ENCODE results near the gene PEX11A. TPM values are rescaled to one million over a fixed set of nuclear protein-coding genes. Genes with fewer than 3 reads are reported as not detected.
A peak's percentile ranks its signal among the peaks of the same experiment; 100 is the strongest.
"Not testable (repeated sequence)": the region's sequence is repeated elsewhere in the genome, so short reads cannot be mapped to it uniquely, and the experiment has no call there.

Gene PEX11A
- total RNA-seq, 2 donors from 2014 or later, result 4.0 to 7.3 TPM

DNA sequence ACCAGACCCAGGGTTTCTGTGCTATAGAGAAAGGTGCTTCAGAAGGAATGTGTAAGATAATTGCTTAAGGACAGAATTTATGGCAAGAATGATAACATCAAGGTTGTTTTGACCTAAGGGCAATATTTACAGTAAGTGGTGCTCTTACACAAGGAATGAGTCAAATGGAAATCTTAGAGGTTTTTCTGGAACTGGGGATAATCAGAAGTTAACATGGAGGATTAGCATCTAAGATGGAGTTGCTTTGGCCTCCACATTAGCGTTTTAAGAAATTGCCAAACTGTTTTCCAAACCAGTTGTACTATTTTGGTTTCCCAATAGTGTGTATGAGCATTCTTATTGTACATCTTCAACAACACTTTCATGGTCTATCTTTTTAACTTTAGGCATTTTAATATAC, 3.1 kb upstream of the PEX11A start:
- Mint-ChIP-seq H3K27me3 (ENCODE audit: low read depth) (no peaks in the 10 kb centered on the region), H3K27ac (no peak overlapping the region)

DNA sequence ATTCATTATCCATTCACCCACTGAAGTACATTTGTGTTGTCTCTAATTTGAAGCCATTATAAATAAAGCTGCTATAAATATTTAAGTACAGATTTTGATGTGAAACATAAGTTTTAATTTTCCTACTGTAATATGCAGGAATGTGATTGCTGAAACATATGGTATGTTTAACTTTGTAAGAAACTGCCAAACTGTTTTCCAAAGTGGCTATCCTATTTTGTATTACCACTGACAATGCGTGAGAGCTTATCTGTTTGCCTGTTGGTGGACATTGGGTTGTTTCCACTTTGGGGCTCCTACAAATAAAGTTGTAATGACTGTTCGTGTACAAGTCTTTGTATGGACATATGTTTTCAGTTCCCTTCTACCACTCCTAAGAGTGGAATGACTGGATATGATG, 2.5 kb upstream of the PEX11A start:
- ATAC-seq (replicated peaks in 1 of 2), result no peak
- Mint-ChIP-seq H3K9me3 (no peaks in the 10 kb centered on the region), H3K27ac (no peak overlapping the region), H3K27me3 (ENCODE audit: low read depth) (no peaks in the 10 kb centered on the region), H3K4me1 (ENCODE audit: low read depth) (peaks cover 13% of the 10 kb centered on the region), H3K4me3 (no peak overlapping the region), H3K36me3 (ENCODE audit: insufficient read depth in 2 of 2) (no peaks in the 10 kb centered on the region)
- no peak for DNase-seq

More for the DNA sequence above, 3.1 kb upstream of the PEX11A start:
- Mint-ChIP-seq H3K4me1 (ENCODE audit: low read depth) (peaks cover 13% of the 10 kb centered on the region), H3K4me3 (no peak overlapping the region), H3K36me3 (ENCODE audit: insufficient read depth in 2 of 2) (no peaks in the 10 kb centered on the region), H3K9me3 (no peaks in the 10 kb centered on the region)
- no peak for DNase-seq
- no peak for ATAC-seq (replicated peaks in 1 of 2)

DNA sequence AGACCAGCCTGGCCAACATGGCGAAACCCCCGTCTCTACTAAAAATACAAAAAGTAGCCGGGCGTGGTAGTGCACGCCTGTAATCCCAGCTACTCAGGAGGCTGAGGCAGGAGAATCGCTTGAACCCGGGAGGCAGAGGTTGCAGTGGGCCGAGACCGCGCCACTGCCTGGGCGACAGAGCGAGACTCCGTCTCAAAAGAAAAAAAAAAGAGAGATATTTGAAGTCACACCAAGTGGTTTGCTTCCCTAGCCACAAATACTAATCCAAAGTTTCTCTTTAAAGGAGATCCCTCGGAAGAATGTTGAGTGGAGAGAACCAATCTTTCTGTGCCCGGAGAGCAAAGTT, 651 bp downstream of the PEX11A start:
- H3K27ac Mint-ChIP-seq, result peak overlapping the region; percentile 17
- not testable (repeated sequence) for H3K27me3 Mint-ChIP-seq (ENCODE audit: low read depth); DNase-seq; ATAC-seq (replicated peaks in 1 of 2); H3K36me3 Mint-ChIP-seq (ENCODE audit: insufficient read depth in 2 of 2); H3K9me3 Mint-ChIP-seq
- H3K4me1 Mint-ChIP-seq (ENCODE audit: low read depth), result peaks cover 13% of the 10 kb centered on the region
- H3K4me3 Mint-ChIP-seq, result peak overlapping the region; percentile 87 to 88

DNA sequence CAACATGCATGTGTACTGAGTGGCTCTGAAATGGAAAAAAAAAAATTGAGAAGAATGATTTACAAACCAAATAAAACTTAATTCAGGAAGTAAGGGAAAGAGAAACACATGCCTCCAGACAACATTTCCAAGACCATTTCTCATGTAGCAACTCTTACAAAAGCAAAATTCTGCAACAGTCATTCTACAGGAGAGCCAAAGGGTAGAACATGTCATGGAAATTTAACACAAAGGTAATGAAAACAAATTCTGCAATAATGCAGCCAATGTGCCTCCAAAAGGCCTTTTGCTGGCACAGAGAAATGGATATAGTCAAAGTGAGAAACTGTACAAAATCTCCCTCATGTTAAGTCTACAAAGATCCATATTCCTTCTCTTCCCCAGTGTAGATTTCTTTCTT, 4.0 kb downstream of the PEX11A start:
- ATAC-seq (replicated peaks in 1 of 2) (no peak), DNase-seq (no peak)
- Mint-ChIP-seq H3K27me3 (ENCODE audit: low read depth) (no peaks in the 10 kb centered on the region), H3K4me1 (ENCODE audit: low read depth) (peaks cover 13% of the 10 kb centered on the region), H3K36me3 (ENCODE audit: insufficient read depth in 2 of 2) (no peaks in the 10 kb centered on the region), H3K27ac (no peak overlapping the region), H3K9me3 (no peaks in the 10 kb centered on the region), H3K4me3 (no peak overlapping the region)

DNA sequence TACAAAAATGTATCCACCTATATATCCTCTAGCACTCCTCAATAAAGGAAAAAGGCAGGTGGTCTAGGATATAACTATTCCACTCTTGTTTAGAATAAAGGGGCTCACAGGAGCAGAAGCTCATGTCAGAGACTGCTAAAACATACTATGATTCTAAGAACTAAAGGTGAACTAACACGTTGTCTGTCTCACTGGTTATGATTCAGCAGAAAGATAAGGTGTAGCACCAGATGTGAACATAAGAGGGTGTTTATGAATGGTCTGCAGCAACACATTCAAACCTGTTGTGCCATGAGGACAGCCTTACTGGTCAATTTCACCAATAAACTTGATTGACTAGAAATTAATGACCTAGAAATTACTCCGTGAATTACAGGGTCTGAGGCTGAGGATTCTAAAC, 4.6 kb downstream of the PEX11A start:
- Mint-ChIP-seq H3K4me3 (no peak overlapping the region), H3K27ac (no peak overlapping the region), H3K36me3 (ENCODE audit: insufficient read depth in 2 of 2) (no peaks in the 10 kb centered on the region), H3K4me1 (ENCODE audit: low read depth) (peaks cover 11% of the 10 kb centered on the region), H3K27me3 (ENCODE audit: low read depth) (no peaks in the 10 kb centered on the region), H3K9me3 (no peaks in the 10 kb centered on the region)
- no peak for ATAC-seq (replicated peaks in 1 of 2)
- no peak for DNase-seq

DNA sequence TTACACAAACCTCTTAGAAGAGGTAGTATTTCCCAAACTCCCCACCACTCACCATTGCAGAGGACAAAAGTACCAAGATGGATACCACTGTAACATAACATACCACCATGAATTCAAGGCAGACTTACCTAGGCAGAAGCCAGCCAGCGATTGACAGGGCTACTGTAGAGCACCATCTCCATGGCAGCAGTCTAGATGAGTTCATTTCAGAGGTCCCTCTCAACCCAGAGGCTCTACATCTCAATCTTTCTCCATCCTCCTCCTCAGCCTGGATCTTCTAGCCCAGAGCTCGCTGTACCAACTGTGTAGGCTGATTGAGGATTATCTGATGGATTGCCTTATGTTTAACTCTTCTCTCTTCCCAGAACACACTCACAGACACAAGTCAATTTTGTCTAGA, 9.4 kb downstream of the PEX11A start:
- no peaks in the 10 kb centered on the region for H3K4me1 Mint-ChIP-seq (ENCODE audit: low read depth)
- no peak overlapping the region for H3K4me3 Mint-ChIP-seq
- no peak for DNase-seq
- H3K9me3 Mint-ChIP-seq, result no peaks in the 10 kb centered on the region
- H3K36me3 Mint-ChIP-seq (ENCODE audit: insufficient read depth in 2 of 2), result no peaks in the 10 kb centered on the region
- no peak overlapping the region for H3K27ac Mint-ChIP-seq
- no peak for ATAC-seq (replicated peaks in 1 of 2)
- H3K27me3 Mint-ChIP-seq (ENCODE audit: low read depth), result no peaks in the 10 kb centered on the region

DNA sequence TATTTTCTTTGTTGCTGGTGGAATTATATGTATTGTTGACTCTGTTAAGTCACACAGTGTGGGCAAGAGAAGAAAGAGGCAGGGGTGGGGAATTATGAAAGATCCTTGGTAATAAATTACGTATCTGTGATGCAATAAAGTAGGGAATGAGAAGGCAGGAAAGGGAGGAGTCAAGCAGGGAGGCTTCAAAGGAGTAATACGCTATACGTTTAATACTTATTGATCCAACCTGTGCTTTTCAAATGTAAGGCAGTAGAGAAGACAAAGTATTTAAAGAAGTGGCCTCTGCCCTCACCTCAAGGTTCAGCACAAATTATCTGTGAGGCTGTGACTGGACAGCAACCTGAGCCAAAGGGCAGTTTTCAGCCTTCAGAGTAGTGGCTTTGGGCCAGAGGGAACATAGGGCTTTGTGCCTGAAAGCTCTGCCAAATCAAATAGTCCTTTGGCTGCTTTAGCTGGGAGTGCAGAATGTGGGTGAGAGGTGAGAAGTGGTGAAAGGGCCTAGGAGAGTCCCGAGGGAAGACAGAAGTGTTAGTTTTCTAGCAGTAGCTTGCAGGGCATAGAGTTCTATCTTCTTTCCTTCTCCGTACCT, 10.2 kb downstream of the PEX11A start:
- H3K4me1 Mint-ChIP-seq (ENCODE audit: low read depth), result no peaks in the 10 kb centered on the region
- no peaks in the 10 kb centered on the region for H3K36me3 Mint-ChIP-seq (ENCODE audit: insufficient read depth in 2 of 2)
- ATAC-seq (replicated peaks in 1 of 2), result no peak
- no peak overlapping the region for H3K4me3 Mint-ChIP-seq
- no peak overlapping the region for H3K27ac Mint-ChIP-seq
- H3K27me3 Mint-ChIP-seq (ENCODE audit: low read depth), result no peaks in the 10 kb centered on the region
- H3K9me3 Mint-ChIP-seq, result no peaks in the 10 kb centered on the region
- DNase-seq, result no peak

DNA sequence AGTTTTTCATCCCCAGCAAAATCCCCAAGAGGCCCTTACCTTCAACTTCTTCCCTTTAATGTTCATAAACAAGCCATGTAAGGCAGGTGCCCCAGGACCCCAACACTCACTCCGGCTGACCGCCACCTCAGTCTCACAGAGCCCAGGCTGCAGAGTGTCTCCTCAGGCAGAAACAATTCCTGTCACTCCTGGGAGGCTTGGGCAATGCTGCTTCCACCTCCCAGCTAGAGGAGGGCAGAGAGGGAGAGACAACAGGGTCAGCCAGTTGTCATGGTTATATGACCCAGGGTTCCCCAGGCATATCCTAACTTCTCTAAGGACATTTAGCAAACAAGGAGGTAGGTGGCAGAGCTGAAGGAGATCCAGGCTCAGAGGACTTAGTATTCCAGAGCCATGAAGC, 11.3 kb downstream of the PEX11A start, which contains the start of gene PLIN1:
Gene PLIN1, minus strand, starts transcription at position 156 of the 400 bp plus-strand sequence. CDS start 1,878 bp downstream, outside the sequence.
- H3K27me3 Mint-ChIP-seq (ENCODE audit: low read depth), result no peaks in the 10 kb centered on the region
- DNase-seq, result no peak
- H3K4me3 Mint-ChIP-seq, result no peak within 1 kb of the TSS
- no peaks in the 10 kb centered on the region for H3K36me3 Mint-ChIP-seq (ENCODE audit: insufficient read depth in 2 of 2)
- no peak within 1 kb of the TSS for H3K27ac Mint-ChIP-seq
- H3K4me1 Mint-ChIP-seq (ENCODE audit: low read depth), result no peaks in the 10 kb centered on the region
- H3K9me3 Mint-ChIP-seq, result no peaks in the 10 kb centered on the region
- ATAC-seq (replicated peaks in 1 of 2), result no peak

DNA sequence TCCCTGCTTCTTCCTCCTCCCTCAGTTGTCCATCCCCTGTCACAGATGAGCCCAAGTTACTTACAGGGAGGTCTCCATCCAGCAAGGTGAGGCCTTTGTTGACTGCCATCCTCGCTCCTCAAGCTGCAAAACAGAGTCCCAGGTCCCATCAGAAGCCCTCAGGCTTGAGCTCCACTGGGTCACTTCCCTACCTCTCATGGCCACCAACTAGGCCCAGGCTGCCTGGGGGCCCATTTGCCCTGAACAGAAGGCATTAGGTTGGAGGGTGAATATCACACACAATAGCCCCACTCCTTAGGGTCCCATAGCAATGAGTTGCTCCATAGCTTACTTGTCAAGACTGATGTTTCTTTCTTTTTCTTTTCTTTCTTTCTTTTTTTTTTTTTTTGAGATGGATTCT, 13.2 kb downstream of the PEX11A start:
- ATAC-seq (replicated peaks in 1 of 2) (no peak), DNase-seq (no peak)
- no peak overlapping the region for H3K4me3 Mint-ChIP-seq
- no peaks in the 10 kb centered on the region for H3K36me3 Mint-ChIP-seq (ENCODE audit: insufficient read depth in 2 of 2)
- H3K27ac Mint-ChIP-seq, result no peak overlapping the region
- no peaks in the 10 kb centered on the region for H3K4me1 Mint-ChIP-seq (ENCODE audit: low read depth)
- no peaks in the 10 kb centered on the region for H3K27me3 Mint-ChIP-seq (ENCODE audit: low read depth)
- H3K9me3 Mint-ChIP-seq, result no peaks in the 10 kb centered on the region

DNA sequence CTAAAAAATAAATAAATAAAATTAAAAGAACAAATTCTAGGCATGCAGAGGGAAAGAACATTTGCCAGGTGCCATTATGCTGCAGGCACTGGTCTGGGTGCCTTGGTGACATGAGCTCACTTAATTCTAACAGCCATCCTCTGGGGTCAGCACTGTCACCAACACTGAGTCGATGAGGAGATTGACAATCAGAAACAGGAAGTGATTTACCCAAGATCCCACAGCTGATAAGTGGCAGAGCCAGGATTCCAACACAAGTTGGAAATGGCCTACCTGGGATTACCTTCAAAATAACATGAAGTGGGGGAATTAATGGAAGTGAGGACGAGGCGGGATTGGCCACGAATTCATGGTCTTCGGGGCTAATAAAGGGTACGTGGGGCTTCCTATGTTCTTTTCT, 14.9 kb downstream of the PEX11A start:
- Mint-ChIP-seq H3K27ac (no peak overlapping the region), H3K4me1 (ENCODE audit: low read depth) (no peaks in the 10 kb centered on the region), H3K9me3 (no peaks in the 10 kb centered on the region), H3K4me3 (no peak overlapping the region), H3K27me3 (ENCODE audit: low read depth) (no peaks in the 10 kb centered on the region), H3K36me3 (ENCODE audit: insufficient read depth in 2 of 2) (no peaks in the 10 kb centered on the region)
- ATAC-seq (replicated peaks in 1 of 2) (no peak), DNase-seq (no peak)

DNA sequence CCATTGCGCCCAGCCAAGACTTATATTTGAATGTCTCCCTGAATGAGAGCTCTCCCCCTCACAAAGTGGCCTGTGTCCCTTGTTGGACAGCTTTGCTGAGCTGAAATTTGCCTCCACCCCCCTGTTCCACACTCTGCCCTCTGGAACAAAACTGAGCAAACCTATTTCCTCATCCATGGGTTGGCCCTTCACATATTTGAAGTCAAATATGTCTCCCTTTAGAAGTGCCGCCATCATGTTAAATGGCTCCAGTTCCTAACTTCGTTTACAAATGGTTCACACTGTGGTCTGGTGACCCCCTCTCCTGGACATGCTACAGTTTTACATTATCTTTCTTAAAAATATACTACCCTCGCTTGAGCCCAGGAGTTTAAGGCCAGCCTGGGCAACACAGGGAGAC, 16.0 kb downstream of the PEX11A start:
- no peaks in the 10 kb centered on the region for H3K9me3 Mint-ChIP-seq
- no peaks in the 10 kb centered on the region for H3K4me1 Mint-ChIP-seq (ENCODE audit: low read depth)
- no peak for DNase-seq
- H3K27me3 Mint-ChIP-seq (ENCODE audit: low read depth), result no peaks in the 10 kb centered on the region
- ATAC-seq (replicated peaks in 1 of 2), result no peak
- H3K36me3 Mint-ChIP-seq (ENCODE audit: insufficient read depth in 2 of 2), result no peaks in the 10 kb centered on the region
- H3K27ac Mint-ChIP-seq, result no peak overlapping the region
- H3K4me3 Mint-ChIP-seq, result no peak overlapping the region

DNA sequence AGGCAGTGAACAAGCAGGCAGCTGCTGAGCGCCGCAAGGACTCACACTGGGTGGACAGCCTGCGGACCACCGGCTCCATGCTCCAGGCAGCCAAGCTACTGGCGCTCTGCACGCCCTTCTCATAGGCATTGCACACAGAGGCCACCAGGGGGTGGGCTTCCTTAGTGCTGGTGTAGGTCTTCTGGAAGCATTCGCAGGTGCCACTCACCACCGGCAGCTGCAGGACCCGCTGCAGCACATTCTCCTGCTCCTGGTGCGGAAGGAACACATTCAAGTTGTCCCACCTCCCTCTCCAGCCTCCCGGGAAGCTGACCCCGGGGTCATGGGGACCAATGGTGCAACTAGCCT, 17.4 kb downstream of the PEX11A start:
- Mint-ChIP-seq H3K9me3 (no peaks in the 10 kb centered on the region), H3K36me3 (ENCODE audit: insufficient read depth in 2 of 2) (no peaks in the 10 kb centered on the region), H3K27ac (no peak overlapping the region), H3K4me1 (ENCODE audit: low read depth) (no peaks in the 10 kb centered on the region), H3K4me3 (no peak overlapping the region), H3K27me3 (ENCODE audit: low read depth) (no peaks in the 10 kb centered on the region)
- DNase-seq (peak; percentile 31 to 37), ATAC-seq (replicated peaks in 1 of 2) (peak; percentile 32 to 54)

DNA sequence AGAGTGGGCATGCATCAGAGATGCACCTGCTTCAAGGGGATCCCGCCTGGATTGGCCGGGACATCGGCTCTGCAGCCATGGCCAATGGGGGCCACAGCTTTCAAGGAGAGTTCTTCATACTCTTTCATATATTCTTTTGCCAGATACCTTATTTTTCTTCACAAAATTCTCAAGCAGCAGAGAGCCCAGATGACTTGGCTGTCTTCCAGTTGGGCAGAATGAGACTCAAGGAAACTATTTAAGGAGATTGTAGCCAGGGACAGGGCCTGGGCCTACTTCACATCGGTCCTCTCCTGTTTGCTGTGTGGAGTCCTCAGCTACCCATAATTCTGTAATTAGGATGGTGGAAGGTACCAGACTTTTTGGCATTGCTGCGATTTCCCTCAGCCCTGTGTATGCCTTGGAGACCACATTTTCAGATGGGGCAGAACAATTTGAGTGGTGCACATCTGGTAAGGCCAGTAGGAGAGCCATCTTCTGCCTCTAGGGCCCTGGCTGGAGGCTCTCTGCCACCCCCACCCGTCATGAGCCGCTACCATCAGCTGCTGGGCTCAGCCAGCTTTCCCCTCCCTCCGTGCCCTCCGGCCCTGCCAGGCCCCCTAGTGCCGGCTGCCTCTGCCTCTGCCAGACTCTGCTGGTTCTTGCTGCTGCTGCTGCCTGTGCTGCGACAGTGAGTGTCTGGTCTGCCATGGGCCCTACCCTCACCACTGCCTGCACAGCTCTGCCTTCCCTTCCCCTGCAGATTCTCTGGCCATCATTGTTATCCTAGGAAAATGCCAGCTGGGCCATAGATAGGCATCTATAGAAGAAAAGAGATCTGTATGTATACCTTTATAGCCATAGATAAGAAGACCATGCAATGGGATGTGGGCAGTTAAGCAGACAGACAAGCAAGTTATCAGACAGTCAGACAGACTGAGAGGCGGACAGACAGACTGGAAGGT, 18.1 kb downstream of the PEX11A start:
- Mint-ChIP-seq H3K27ac (no peak overlapping the region), H3K4me1 (ENCODE audit: low read depth) (no peaks in the 10 kb centered on the region), H3K27me3 (ENCODE audit: low read depth) (no peaks in the 10 kb centered on the region), H3K4me3 (no peak overlapping the region), H3K36me3 (ENCODE audit: insufficient read depth in 2 of 2) (no peaks in the 10 kb centered on the region), H3K9me3 (no peaks in the 10 kb centered on the region)
- DNase-seq (no peak), ATAC-seq (replicated peaks in 1 of 2) (no peak)

DNA sequence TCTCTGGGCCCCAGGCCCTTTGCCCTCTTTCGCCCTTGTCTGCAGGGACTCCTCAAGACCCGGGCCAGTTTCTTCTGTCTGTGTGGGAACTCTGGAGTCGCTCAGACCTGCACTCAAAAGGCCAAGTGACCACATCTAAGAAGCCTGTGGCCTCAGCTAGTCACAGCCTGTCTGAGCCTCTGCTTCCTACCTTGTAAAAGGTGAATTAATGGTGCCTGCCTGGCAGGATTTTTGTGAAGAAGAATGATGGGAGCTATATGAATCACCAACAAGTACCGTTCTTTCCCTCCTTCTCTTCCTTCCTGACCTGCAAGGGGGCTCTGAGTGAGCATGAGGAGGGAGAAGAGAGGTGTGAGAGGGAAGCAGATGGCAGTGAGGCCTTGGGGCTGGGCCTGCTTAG, 18.9 kb downstream of the PEX11A start:
- H3K4me1 Mint-ChIP-seq (ENCODE audit: low read depth), result no peaks in the 10 kb centered on the region
- ATAC-seq (replicated peaks in 1 of 2) (no peak), DNase-seq (no peak)
- H3K27ac Mint-ChIP-seq, result no peak overlapping the region
- H3K27me3 Mint-ChIP-seq (ENCODE audit: low read depth), result no peaks in the 10 kb centered on the region
- no peak overlapping the region for H3K4me3 Mint-ChIP-seq
- no peaks in the 10 kb centered on the region for H3K9me3 Mint-ChIP-seq
- no peaks in the 10 kb centered on the region for H3K36me3 Mint-ChIP-seq (ENCODE audit: insufficient read depth in 2 of 2)
